Astrocyte (in vitro differentiated cells and primary cell): ENCODE measurements around the gene TMEM179.

Source experiments
- EZH2 ChIP-seq: IDR thresholded peaks from 2 replicates; pipeline ENCODE4 v1.6.1; 2012; ENCODE audit warnings: mild to moderate bottlenecking, low read length, inconsistent platforms; ENCODE audit not compliant: insufficient read depth
- TF ChIP-seq, protein P1 (sequence below): IDR thresholded peaks from 2 replicates; pipeline ENCODE4 v1.5.1; 2011; ENCODE audit warnings: low read depth, mild to moderate bottlenecking, inconsistent platforms, low read length, moderate library complexity; ENCODE audit not compliant: insufficient read depth

DNA sequence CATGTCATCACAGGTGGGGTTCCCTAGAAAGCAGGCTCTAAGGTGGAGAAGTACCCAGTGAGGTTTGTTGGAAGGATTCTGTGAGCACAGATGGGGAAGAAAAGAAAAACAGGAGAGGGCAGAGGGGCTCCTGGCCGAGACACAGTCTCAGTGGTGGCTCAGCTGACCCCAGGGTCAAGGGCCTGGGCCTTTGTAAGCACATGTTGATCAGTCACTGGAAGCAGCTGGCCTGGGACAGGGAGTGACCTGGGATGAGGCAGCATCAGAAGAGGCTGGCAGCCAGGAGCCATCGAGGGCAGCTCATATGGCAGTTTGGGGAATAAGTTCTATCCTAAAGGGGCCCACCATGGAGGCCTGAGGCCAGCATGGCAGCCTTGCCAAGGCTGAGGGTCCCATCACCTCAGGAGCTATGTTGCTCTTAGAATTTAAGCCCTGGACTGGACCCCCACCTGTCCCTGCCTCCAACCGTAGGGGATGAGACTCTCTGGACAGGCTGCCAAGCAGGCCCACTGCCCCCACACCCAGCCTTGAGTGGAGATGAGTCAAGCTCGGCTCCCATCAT lies 6.3 kb upstream of the TMEM179 start:
- TF ChIP-seq, protein P1, sequence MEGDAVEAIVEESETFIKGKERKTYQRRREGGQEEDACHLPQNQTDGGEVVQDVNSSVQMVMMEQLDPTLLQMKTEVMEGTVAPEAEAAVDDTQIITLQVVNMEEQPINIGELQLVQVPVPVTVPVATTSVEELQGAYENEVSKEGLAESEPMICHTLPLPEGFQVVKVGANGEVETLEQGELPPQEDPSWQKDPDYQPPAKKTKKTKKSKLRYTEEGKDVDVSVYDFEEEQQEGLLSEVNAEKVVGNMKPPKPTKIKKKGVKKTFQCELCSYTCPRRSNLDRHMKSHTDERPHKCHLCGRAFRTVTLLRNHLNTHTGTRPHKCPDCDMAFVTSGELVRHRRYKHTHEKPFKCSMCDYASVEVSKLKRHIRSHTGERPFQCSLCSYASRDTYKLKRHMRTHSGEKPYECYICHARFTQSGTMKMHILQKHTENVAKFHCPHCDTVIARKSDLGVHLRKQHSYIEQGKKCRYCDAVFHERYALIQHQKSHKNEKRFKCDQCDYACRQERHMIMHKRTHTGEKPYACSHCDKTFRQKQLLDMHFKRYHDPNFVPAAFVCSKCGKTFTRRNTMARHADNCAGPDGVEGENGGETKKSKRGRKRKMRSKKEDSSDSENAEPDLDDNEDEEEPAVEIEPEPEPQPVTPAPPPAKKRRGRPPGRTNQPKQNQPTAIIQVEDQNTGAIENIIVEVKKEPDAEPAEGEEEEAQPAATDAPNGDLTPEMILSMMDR = no peak
- no peak for TF ChIP-seq EZH2
